Adrenal gland (tissue), 5 donors: ENCODE data around the gene RAPGEF4.

ENCODE experiments used
- CTCF ChIP-seq, 6 experiments: fragments of 450-650 bp in 4 of 6; fragments of 200-600 bp in 2 of 6; sonication (generic) in 1 of 6; IDR thresholded peaks; 1 replicate in 5 of 6; 2 replicates in 1 of 6; pipeline versions ENCODE4 v1.5.1 to v1.8.0; 2016 to 2021; ENCODE audit warnings: antibody characterized with exemption in 6 of 6, mild to moderate bottlenecking in 2 of 6, moderate library complexity in 1 of 6
- POLR2A ChIP-seq, 2 donors: fragments of 450-650 bp; IDR thresholded peaks; one replicate each; pipeline ENCODE4 v1.6.1; 2017; ENCODE audit warnings: antibody characterized with exemption in 2 of 2, mild to moderate bottlenecking in 2 of 2, moderate library complexity in 1 of 2
- donor health status: DM: no; HTN: no; CAD: no.

DNA sequence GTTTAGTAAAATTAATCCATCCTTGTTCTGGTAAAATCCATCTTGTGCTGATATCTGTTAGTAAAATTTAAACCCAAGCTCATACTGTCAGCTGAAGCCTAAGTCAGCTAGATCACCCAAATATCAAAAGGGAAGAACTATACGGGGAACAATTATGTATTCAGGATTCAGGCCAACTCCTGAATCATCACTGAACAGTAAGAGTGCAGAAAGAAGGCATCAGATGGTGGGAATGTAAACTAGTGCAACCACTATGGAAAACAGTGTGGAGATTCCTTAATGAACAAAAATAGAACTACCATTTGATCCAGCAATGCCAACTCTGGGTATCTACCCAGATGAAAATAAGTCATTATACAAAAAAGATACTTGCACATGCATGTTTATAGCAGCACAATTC is 81.8 kb downstream of the RAPGEF4 start:
- no peak for TF ChIP-seq CTCF (IDR thresholded peaks at IDR 0.05)
- TF ChIP-seq POLR2A (IDR thresholded peaks at IDR 0.05) = no peak
